Measurements from ENCODE around the gene PSAPL1. TPM values are rescaled to one million over a fixed set of nuclear protein-coding genes. Genes with fewer than 3 reads are reported as not detected.

Gene PSAPL1
- polyA plus RNA-seq, 1 experiment: not detected

GRCh38 chr4:7408166-7408565 lies 26.6 kb downstream of the PSAPL1 start:
- Histone ChIP-seq H3K4me3 (ENCODE audit: low read depth, low read length) (no peak overlapping the region), H3K27me3 (ENCODE audit: control insufficient read depth, insufficient read depth, low read length) (peaks cover 28% of the 10 kb centered on the region), H3K9me3 (ENCODE audit: control insufficient read depth, insufficient read depth, low read length) (no peaks in the 10 kb centered on the region; the same call in 1 of the 2 replicates), H3K27ac (ENCODE audit: low read depth, low read length) (no peak overlapping the region)
- TF ChIP-seq, protein P1, sequence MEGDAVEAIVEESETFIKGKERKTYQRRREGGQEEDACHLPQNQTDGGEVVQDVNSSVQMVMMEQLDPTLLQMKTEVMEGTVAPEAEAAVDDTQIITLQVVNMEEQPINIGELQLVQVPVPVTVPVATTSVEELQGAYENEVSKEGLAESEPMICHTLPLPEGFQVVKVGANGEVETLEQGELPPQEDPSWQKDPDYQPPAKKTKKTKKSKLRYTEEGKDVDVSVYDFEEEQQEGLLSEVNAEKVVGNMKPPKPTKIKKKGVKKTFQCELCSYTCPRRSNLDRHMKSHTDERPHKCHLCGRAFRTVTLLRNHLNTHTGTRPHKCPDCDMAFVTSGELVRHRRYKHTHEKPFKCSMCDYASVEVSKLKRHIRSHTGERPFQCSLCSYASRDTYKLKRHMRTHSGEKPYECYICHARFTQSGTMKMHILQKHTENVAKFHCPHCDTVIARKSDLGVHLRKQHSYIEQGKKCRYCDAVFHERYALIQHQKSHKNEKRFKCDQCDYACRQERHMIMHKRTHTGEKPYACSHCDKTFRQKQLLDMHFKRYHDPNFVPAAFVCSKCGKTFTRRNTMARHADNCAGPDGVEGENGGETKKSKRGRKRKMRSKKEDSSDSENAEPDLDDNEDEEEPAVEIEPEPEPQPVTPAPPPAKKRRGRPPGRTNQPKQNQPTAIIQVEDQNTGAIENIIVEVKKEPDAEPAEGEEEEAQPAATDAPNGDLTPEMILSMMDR (IDR thresholded peaks at IDR 0.05; ENCODE audit: low read depth, low read length): no peak
- POLR2A ChIA-PET: no interaction called here
- DNase-seq (ENCODE audit: low read depth, low spot score): no peak
- CTCF ChIA-PET: no interaction called here

GRCh38 chr4:7403001-7403400 lies 31.7 kb downstream of the PSAPL1 start:
- POLR2A ChIA-PET: no interaction called here
- CTCF ChIA-PET: no interaction called here
- no peaks in the 10 kb centered on the region for H3K9me3 ChIP-seq (ENCODE audit: control insufficient read depth, insufficient read depth, low read length)
- H3K27me3 ChIP-seq (ENCODE audit: control insufficient read depth, insufficient read depth, low read length): peaks cover 13% of the 10 kb centered on the region
- no peak overlapping the region for H3K27ac ChIP-seq (ENCODE audit: low read depth, low read length)
- no peak for DNase-seq (ENCODE audit: low read depth, low spot score)
- H3K4me3 ChIP-seq (ENCODE audit: low read depth, low read length): no peak overlapping the region
- TF ChIP-seq, protein P1 (IDR thresholded peaks at IDR 0.05; ENCODE audit: low read depth, low read length): no peak

GRCh38 chr4:7402526-7402925 lies 32.2 kb downstream of the PSAPL1 start:
- no peak for DNase-seq (ENCODE audit: low read depth, low spot score)
- POLR2A ChIA-PET: no interaction called here
- TF ChIP-seq, protein P1 (IDR thresholded peaks at IDR 0.05; ENCODE audit: low read depth, low read length): no peak
- Histone ChIP-seq H3K27ac (ENCODE audit: low read depth, low read length) (no peak overlapping the region), H3K27me3 (ENCODE audit: control insufficient read depth, insufficient read depth, low read length) (peaks cover 17% of the 10 kb centered on the region), H3K4me3 (ENCODE audit: low read depth, low read length) (no peak overlapping the region), H3K9me3 (ENCODE audit: control insufficient read depth, insufficient read depth, low read length) (no peaks in the 10 kb centered on the region)
- CTCF ChIA-PET: no interaction called here

DNA sequence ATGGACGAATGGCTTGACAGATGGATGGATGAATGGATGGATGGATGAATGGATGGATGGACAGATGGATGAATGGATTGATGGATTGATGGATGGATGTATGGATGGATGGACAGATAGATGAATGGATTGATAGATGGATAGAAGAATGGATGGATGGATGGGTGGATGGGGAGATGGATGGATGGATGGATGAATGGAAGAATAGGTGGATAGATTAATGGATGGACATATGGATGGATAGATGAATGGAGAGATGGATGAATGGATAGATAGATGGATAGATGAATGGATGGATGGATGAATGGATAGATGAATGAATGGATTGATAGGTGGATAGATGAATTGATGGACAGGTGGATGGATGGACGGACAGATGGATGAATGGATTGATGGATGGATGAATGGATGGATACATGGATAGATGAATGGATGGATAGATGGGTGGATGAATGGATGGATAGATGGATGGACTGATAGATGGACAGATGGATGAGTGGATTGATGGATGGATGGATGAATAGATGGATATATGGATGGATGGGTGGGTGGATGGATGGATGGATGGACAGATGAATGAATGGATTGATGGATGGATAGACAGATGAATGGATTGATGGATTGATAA lies 33.9 kb downstream of the PSAPL1 start:
- POLR2A ChIA-PET: no interaction called here

DNA sequence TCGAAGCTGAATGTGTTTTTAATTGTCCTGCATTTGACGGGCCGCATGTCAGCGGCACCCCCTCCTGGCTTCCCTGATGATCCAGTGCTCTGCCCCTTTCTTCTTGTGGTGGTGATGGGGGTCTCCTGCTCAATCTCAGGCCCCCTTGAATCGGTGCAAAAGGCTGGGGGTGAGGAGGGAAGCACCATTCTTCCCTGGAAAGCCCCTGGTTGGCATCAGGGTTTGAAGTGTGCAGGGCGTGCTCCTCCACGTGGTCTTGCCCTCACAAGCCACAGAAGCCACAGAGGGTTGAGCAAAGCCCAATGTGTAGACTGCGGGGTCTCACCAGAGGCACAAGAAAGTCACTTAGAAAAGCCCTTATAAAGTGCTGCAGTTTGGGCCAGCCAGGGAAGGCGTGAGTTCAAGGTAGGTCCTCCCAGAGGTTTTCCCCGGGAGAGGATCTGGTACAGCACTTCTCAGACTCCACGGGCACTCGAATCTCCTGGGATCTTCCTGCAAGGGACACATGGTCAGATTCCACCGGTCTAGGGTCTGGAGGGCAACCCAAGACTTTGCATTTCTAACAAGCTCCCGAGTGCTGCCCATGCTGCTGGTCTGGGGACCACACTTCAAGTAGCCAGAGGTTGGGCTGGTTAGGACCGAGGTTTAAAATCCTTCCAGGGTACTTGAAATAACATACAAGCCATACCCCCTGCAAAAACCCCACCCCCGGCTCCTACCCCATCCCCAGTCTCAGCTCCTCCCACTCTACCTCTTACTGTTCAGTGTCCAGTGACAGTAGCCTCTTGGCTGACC lies 35.1 kb downstream of the PSAPL1 start:
- H3K9me3 ChIP-seq (ENCODE audit: control insufficient read depth, insufficient read depth, low read length): no peaks in the 10 kb centered on the region
- ChIA-PET CTCF (no interaction called here), POLR2A (no interaction called here)
- no peak overlapping the region for H3K4me3 ChIP-seq (ENCODE audit: low read depth, low read length)
- DNase-seq (ENCODE audit: low read depth, low spot score): no peak
- TF ChIP-seq, protein P1 (IDR thresholded peaks at IDR 0.05; ENCODE audit: low read depth, low read length): no peak
- no peak overlapping the region for H3K27ac ChIP-seq (ENCODE audit: low read depth, low read length)
- H3K27me3 ChIP-seq (ENCODE audit: control insufficient read depth, insufficient read depth, low read length): peaks cover 44% of the 10 kb centered on the region

More for the DNA sequence above, 33.9 kb downstream of the PSAPL1 start:
- CTCF ChIA-PET: no interaction called here
- no peak overlapping the region for H3K4me3 ChIP-seq (ENCODE audit: low read depth, low read length)
- H3K27ac ChIP-seq (ENCODE audit: low read depth, low read length): no peak overlapping the region
- peaks cover 33% of the 10 kb centered on the region for H3K27me3 ChIP-seq (ENCODE audit: control insufficient read depth, insufficient read depth, low read length)
- DNase-seq (ENCODE audit: low read depth, low spot score): no peak
- TF ChIP-seq, protein P1 (IDR thresholded peaks at IDR 0.05; ENCODE audit: low read depth, low read length): no peak
- H3K9me3 ChIP-seq (ENCODE audit: control insufficient read depth, insufficient read depth, low read length): no peaks in the 10 kb centered on the region
